K562 (cell line): ENCODE measurements around the gene PPM1L. TPM values are rescaled to one million over a fixed set of nuclear protein-coding genes. Genes with fewer than 3 reads are reported as not detected.

ENCODE experiments used
- ATAC-seq: fragments of 200-7000 bp; cut with Tn5 transposase; 3 replicates; pipeline ENCODE4 v1.9.1; 2020; ENCODE audit warnings: moderate library complexity
- BruUV-seq: library from RNA; stranded (reverse); fragments of 400-500 nt; replicated peaks from 2 replicates; lab custom pipeline; 2021; lab: Mats Ljungman, UMichigan
- CTCF ChIA-PET: fragments of 300-600 bp; formaldehyde crosslinking; extraction: SDS; loops from one replicate; lab custom pipeline; 2021; ENCODE audit warnings: low intra/inter-chr PET ratio; lab: Yijun Ruan, JAX
- POLR2A ChIA-PET: fragments of 300-600, 350-650 bp; sonication (Branson Sonifier 250); formaldehyde crosslinking; extraction: SDS; loops from one replicate; lab custom pipeline; 2021; ENCODE audit warnings: antibody characterized with exemption, inconsistent platforms; lab: Yijun Ruan, JAX
- DNase-seq, 4 experiments: peaks; one replicate each; pipeline versions ENCODE4 v3.0.0 to v3.0.0-alpha.2; 2011 to 2018; ENCODE audit warnings: low spot score in 3 of 4, mixed read lengths in 3 of 4; ENCODE audit errors: extremely low read depth in 1 of 4
- FAIRE-seq: peaks from 2 replicates; lab custom pipeline; 2011; peaks lifted over from hg19 to GRCh38; lab: Jason Lieb, UNC
- H2AFZ ChIP-seq: 2 replicates; pipeline ENCODE4 v1.6.0; 2011; ENCODE audit warnings: low read depth, low read length, control low read depth, inconsistent platforms
- H3K27ac ChIP-seq: fragments of 200-600 bp; 3 replicates; pipeline ENCODE4 v1.8.0; 2011; ENCODE audit warnings: low read depth, mild to moderate bottlenecking, control low read depth, inconsistent platforms, low read length, moderate library complexity, mixed read lengths; ENCODE audit errors: extremely low read depth
- H3K27me3 ChIP-seq, 2 experiments: fragments of 300-600 bp in 1 of 2; 2 replicates in 1 of 2; 3 replicates in 1 of 2; pipeline versions ENCODE4 v1.6.0 to v1.8.0; 2011; ENCODE audit warnings: inconsistent platforms in 2 of 2, low read length in 2 of 2, mild to moderate bottlenecking in 1 of 2, mixed read lengths in 1 of 2, moderate library complexity in 1 of 2; ENCODE audit not compliant: control insufficient read depth in 2 of 2, insufficient read depth in 2 of 2
- H3K36me3 ChIP-seq: fragments of 300-600 bp; 3 replicates; pipeline ENCODE4 v1.8.0; 2011; ENCODE audit warnings: mild to moderate bottlenecking, low read length, inconsistent platforms; ENCODE audit not compliant: control insufficient read depth, insufficient read depth
- H3K4me1 ChIP-seq, 2 experiments: fragments of 200-600 bp in 1 of 2; replicated peaks in 1 of 2; 2 replicates in 1 of 2; 3 replicates in 1 of 2; pipeline versions ENCODE4 v1.5.1 to v1.8.0; 2011; ENCODE audit warnings: inconsistent platforms in 2 of 2, low read length in 2 of 2, mild to moderate bottlenecking in 1 of 2, mixed read lengths in 1 of 2, moderate library complexity in 1 of 2; ENCODE audit not compliant: control insufficient read depth in 2 of 2, insufficient read depth in 2 of 2
- H3K4me2 ChIP-seq: 2 replicates; pipeline ENCODE4 v1.6.1; 2011; ENCODE audit warnings: low read length, control low read depth, inconsistent platforms, mixed read lengths; ENCODE audit not compliant: insufficient read depth
- H3K4me3 ChIP-seq: fragments of 200-600 bp; sonication (generic), shearing (Covaris generic); 2 replicates; pipeline ENCODE4 v1.5.1; 2016; ENCODE audit warnings: control low read depth, inconsistent platforms
- H3K79me2 ChIP-seq: fragments of 200-600 bp; 3 replicates; pipeline ENCODE4 v1.8.0; 2011; ENCODE audit warnings: low read length, inconsistent platforms; ENCODE audit not compliant: control insufficient read depth, insufficient read depth
- H3K9ac ChIP-seq, 2 experiments: 2 replicates each; pipeline versions ENCODE4 v1.6.0 to v1.6.1; 2011; ENCODE audit warnings: low read depth in 2 of 2, low read length in 2 of 2, control low read depth in 1 of 2, inconsistent platforms in 1 of 2, mild to moderate bottlenecking in 1 of 2, mixed read lengths in 1 of 2; ENCODE audit not compliant: insufficient read depth in 1 of 2
- H3K9me1 ChIP-seq: one replicate; pipeline ENCODE4 v1.6.0; 2011; ENCODE audit warnings: inconsistent platforms, mild to moderate bottlenecking, low read length, moderate library complexity; ENCODE audit not compliant: control insufficient read depth, insufficient read depth
- H3K9me3 ChIP-seq: replicated peaks from 2 replicates; pipeline ENCODE4 v1.5.1; 2011; ENCODE audit warnings: low read depth, low read length, inconsistent platforms; ENCODE audit not compliant: control insufficient read depth, insufficient read depth
- H4K20me1 ChIP-seq: replicated peaks from 2 replicates; pipeline ENCODE4 v1.6.1; 2011; ENCODE audit warnings: low read length, inconsistent platforms, mixed read lengths; ENCODE audit not compliant: control insufficient read depth, insufficient read depth
- CBX3 ChIP-seq, 2 experiments: IDR thresholded peaks; 1 replicate in 1 of 2; 2 replicates in 1 of 2; pipeline ENCODE4 v1.6.1; 2012; ENCODE audit warnings: inconsistent platforms in 2 of 2, low read length in 2 of 2, borderline replicate concordance in 1 of 2, control low read depth in 1 of 2
- CCNT2 ChIP-seq: IDR thresholded peaks from 2 replicates; pipeline ENCODE4 v1.6.1; 2011; ENCODE audit warnings: borderline replicate concordance, low read depth, mild to moderate bottlenecking, moderate library complexity, mixed read lengths, low read length; ENCODE audit not compliant: insufficient read length; ENCODE audit errors: extremely low read depth
- IFI16 ChIP-seq: fragments of 250-450 bp; sonication (Bioruptor Pico); IDR thresholded peaks from 2 replicates; pipeline ENCODE4 v2.1.2; 2022; ENCODE audit warnings: mild to moderate bottlenecking, inconsistent platforms
- PHB2 ChIP-seq: fragments of 450-650 bp; IDR thresholded peaks from 2 replicates; pipeline ENCODE4 v1.6.1; 2017; ENCODE audit warnings: low read depth
- PHF8 ChIP-seq: fragments of 200-600 bp; sonication (generic); IDR thresholded peaks from 2 replicates; pipeline ENCODE4 v1.6.1; 2012; ENCODE audit warnings: mixed run types, mild to moderate bottlenecking, inconsistent platforms, low read length, moderate library complexity, borderline replicate concordance
- SMAD3 ChIP-seq: fragments of 450-650 bp; formaldehyde crosslinking; conservative IDR thresholded peaks from 2 replicates; pipeline ENCODE4 v1.4.0; 2020; ENCODE audit warnings: mild to moderate bottlenecking
- STAT5A ChIP-seq: IDR thresholded peaks from 2 replicates; pipeline ENCODE4 v1.6.1; 2012; ENCODE audit warnings: low read length, inconsistent platforms, borderline replicate concordance
- TSC22D4 ChIP-seq: fragments of 450-650 bp; IDR thresholded peaks from 2 replicates; pipeline ENCODE4 v1.6.1; 2016; ENCODE audit warnings: missing genetic modification characterization, missing biosample characterization, control low read depth
- XRCC5 ChIP-seq: fragments of 200-400 bp; formaldehyde crosslinking; IDR thresholded peaks from 2 replicates; pipeline ENCODE4 v1.6.1; 2017; ENCODE audit warnings: low read depth, mild to moderate bottlenecking, low read length
- ZC3H4 ChIP-seq: sonication (generic); formaldehyde crosslinking; IDR thresholded peaks from 2 replicates; pipeline ENCODE4 v1.9.0; 2021; ENCODE audit warnings: missing genetic modification reagents, borderline replicate concordance
- ZFP36 ChIP-seq: fragments of 150-350 bp; IDR thresholded peaks from 2 replicates; pipeline ENCODE4 v1.6.1; 2018; ENCODE audit warnings: low read length, low read depth; ENCODE audit not compliant: partially characterized antibody
- ZNF75A ChIP-seq: fragments of 450-650 bp; formaldehyde crosslinking; IDR thresholded peaks from 2 replicates; pipeline ENCODE4 v1.4.0; 2020; ENCODE audit warnings: mild to moderate bottlenecking
- WGBS: fragments of 100-300 bp; shearing (Covaris generic); methylation state at CpG from one replicate; pipeline ENCODE4 v1.1.6; 2016; ENCODE audit warnings: low coverage, mixed read lengths; ENCODE audit not compliant: insufficient coverage; ENCODE audit errors: missing lambda C conversion rate; 5-methylcytosine and 5-hydroxymethylcytosine counted together
- in situ Hi-C: fragments of 300-500 bp; cut with MboI; formaldehyde crosslinking; loops from 4 replicates; pipeline ENCODE4 v1.15.0; 2018; ENCODE audit warnings: inconsistent platforms, mixed read lengths
- intact Hi-C: fragments of 100-400 bp; cut with micrococcal nuclease; formaldehyde crosslinking; loops from 2 replicates; pipeline ENCODE4 v1.14.2; 2022
- polyA plus RNA-seq, 8 experiments: library from polyadenylated mRNA; depleted of rRNA in 4 of 8; stranded (reverse) in 5 of 8; unstranded in 3 of 8; fragments of >200 nt; fragmentation: Nextera tagmentation in 2 of 8; fragmentation: Illumina TruSeq in 1 of 8; extraction: Ambion mirVana in 2 of 8; extraction: Trizol in 1 of 8; gene quantifications; 2 replicates each; pipeline versions ENCODE4 v1.2.1 to v1.2.3, GENCODE V29; 2011 to 2014; ENCODE audit warnings: inconsistent platforms in 1 of 8, missing spikeins in 1 of 8
- total RNA-seq, 7 experiments: library from RNA; depleted of rRNA in 6 of 7; stranded (reverse); fragments of >200 nt in 6 of 7; fragmentation: Illumina TruSeq in 2 of 7; extraction: Trizol in 2 of 7; gene quantifications; 2 replicates each; pipeline versions ENCODE4 v1.2.1 to v1.2.3, GENCODE V29; 2011 to 2021; ENCODE audit warnings: low replicate concordance in 1 of 7
- TF ChIP-seq, protein P1 (sequence below): fragments of 200-800 bp; sonication (Bioruptor generic); IDR thresholded peaks from 2 replicates; pipeline ENCODE4 v1.6.1; 2016; ENCODE audit warnings: missing genetic modification characterization, missing compliant biosample characterization
- TF ChIP-seq, protein P2 (sequence below): fragments of 250-450 bp; sonication (Bioruptor Pico); IDR thresholded peaks from 2 replicates; pipeline ENCODE4 v1.8.0; 2021; ENCODE audit warnings: borderline replicate concordance, mild to moderate bottlenecking, moderate library complexity; ENCODE audit not compliant: poor library complexity, severe bottlenecking

The PPM1L gene
- total and polyA plus RNA-seq, 9 of the 15 experiments (the other 6 are each of a cell fraction or from before 2014, with no cell fraction given) = 0.01 to 0.41 (median 0.14) TPM

DNA sequence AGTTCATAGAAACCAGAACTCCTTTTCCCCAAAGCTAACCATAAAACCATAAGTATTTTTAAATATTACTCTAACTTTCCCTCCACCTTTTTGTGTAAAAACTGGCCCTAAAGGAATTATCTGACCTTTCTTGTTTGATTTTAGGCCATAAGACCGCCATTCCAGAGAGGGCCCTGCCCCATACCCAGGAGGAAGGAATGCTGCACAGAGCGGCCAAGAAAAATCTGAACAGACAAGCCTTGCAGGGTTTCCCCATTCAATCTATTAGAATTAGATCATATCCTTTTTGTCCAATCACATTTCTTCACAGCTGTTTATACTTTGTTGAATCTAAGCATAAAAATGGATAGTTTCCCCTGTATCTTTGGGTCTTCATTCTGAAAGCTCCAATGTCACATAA is 252.1 kb downstream of the PPM1L start:
- Histone ChIP-seq H3K79me2 (no peaks in the 10 kb centered on the region), H3K4me1 (no peaks in the 10 kb centered on the region), H3K9me1 (no peaks in the 10 kb centered on the region), H3K4me2 (no peak overlapping the region), H3K9ac (no peak overlapping the region), H3K27me3 (no peaks in the 10 kb centered on the region), H3K9me3 (no peaks in the 10 kb centered on the region), H3K27ac (no peak overlapping the region), H3K4me3 (no peak overlapping the region), H4K20me1 (no peaks in the 10 kb centered on the region), H3K36me3 (no peaks in the 10 kb centered on the region), H2AFZ (no peak overlapping the region)
- no TSS peak for BruUV-seq
- CTCF ChIA-PET = no interaction called here
- POLR2A ChIA-PET = interaction anchor here (1.0 to 1.2 kb wide), 2 partner anchors 11 kb away, joined by 3 read pairs; no protein-coding TSS in a partner anchor
- intact Hi-C loops (no loop called here), in situ Hi-C loops (no loop called here)
- ATAC-seq = no peak
- FAIRE-seq = no peak
- no peak for DNase-seq
- WGBS = 0% methylated on average over 2 of the region's 2 CpGs
- TF ChIP-seq, protein P1, sequence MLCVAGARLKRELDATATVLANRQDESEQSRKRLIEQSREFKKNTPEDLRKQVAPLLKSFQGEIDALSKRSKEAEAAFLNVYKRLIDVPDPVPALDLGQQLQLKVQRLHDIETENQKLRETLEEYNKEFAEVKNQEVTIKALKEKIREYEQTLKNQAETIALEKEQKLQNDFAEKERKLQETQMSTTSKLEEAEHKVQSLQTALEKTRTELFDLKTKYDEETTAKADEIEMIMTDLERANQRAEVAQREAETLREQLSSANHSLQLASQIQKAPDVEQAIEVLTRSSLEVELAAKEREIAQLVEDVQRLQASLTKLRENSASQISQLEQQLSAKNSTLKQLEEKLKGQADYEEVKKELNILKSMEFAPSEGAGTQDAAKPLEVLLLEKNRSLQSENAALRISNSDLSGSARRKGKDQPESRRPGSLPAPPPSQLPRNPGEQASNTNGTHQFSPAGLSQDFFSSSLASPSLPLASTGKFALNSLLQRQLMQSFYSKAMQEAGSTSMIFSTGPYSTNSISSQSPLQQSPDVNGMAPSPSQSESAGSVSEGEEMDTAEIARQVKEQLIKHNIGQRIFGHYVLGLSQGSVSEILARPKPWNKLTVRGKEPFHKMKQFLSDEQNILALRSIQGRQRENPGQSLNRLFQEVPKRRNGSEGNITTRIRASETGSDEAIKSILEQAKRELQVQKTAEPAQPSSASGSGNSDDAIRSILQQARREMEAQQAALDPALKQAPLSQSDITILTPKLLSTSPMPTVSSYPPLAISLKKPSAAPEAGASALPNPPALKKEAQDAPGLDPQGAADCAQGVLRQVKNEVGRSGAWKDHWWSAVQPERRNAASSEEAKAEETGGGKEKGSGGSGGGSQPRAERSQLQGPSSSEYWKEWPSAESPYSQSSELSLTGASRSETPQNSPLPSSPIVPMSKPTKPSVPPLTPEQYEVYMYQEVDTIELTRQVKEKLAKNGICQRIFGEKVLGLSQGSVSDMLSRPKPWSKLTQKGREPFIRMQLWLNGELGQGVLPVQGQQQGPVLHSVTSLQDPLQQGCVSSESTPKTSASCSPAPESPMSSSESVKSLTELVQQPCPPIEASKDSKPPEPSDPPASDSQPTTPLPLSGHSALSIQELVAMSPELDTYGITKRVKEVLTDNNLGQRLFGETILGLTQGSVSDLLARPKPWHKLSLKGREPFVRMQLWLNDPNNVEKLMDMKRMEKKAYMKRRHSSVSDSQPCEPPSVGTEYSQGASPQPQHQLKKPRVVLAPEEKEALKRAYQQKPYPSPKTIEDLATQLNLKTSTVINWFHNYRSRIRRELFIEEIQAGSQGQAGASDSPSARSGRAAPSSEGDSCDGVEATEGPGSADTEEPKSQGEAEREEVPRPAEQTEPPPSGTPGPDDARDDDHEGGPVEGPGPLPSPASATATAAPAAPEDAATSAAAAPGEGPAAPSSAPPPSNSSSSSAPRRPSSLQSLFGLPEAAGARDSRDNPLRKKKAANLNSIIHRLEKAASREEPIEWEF (CRISPR knock-in tag) = no peak
- no peak for TF ChIP-seq PHB2
- no peak for TF ChIP-seq PHF8
- no peak for TF ChIP-seq IFI16 (CRISPR knock-in tag)
- no peak for TF ChIP-seq SMAD3
- TF ChIP-seq, protein P2, sequence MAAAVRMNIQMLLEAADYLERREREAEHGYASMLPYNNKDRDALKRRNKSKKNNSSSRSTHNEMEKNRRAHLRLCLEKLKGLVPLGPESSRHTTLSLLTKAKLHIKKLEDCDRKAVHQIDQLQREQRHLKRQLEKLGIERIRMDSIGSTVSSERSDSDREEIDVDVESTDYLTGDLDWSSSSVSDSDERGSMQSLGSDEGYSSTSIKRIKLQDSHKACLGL (CRISPR knock-in tag) = no peak
- no peak for TF ChIP-seq TSC22D4
- no peak for TF ChIP-seq STAT5A
- TF ChIP-seq CBX3 (IDR thresholded peaks at IDR 0.05; ENCODE audit: borderline replicate concordance in 1 of 2, low read length in 2 of 2) = no peak
- no peak for TF ChIP-seq ZC3H4 (CRISPR knock-in tag)
- TF ChIP-seq ZNF75A (CRISPR knock-in tag) = no peak
- no peak for TF ChIP-seq XRCC5
- TF ChIP-seq CCNT2 = no peak
- TF ChIP-seq ZFP36 = no peak
